ENCODE results near the gene CHRM3. TPM values are rescaled to one million over a fixed set of nuclear protein-coding genes. Genes with fewer than 3 reads are reported as not detected.

CHRM3 gene
- total RNA-seq, 6 experiments from 2014 or later, result 2.9 to 23.2 (median 3.8) TPM

GRCh38 chr1:239421811-239422210 lies 35.4 kb downstream of the CHRM3 start:
- Mint-ChIP-seq H3K4me3 (no peak overlapping the region), H3K27ac (no peak overlapping the region), H3K4me1 (ENCODE audit: low read depth) (peaks cover 15% of the 10 kb centered on the region; the same call in 1 of the 2 replicates), H3K36me3 (ENCODE audit: low read depth) (no peaks in the 10 kb centered on the region), H3K9me3 (peaks cover 14% of the 10 kb centered on the region), H3K27me3 (ENCODE audit: insufficient read depth) (no peaks in the 10 kb centered on the region)
- DNase-seq, result no peak
- TF ChIP-seq CTCF (IDR thresholded peaks at IDR 0.05), result no peak

GRCh38 chr1:239422818-239423217 lies 36.5 kb downstream of the CHRM3 start:
- Mint-ChIP-seq H3K36me3 (ENCODE audit: low read depth) (no peaks in the 10 kb centered on the region), H3K4me3 (no peak overlapping the region), H3K9me3 (peaks cover 17% of the 10 kb centered on the region), H3K27ac (no peak overlapping the region), H3K4me1 (ENCODE audit: low read depth) (peaks cover 25% of the 10 kb centered on the region; the same call in 1 of the 2 replicates), H3K27me3 (ENCODE audit: insufficient read depth) (no peaks in the 10 kb centered on the region)
- TF ChIP-seq CTCF (IDR thresholded peaks at IDR 0.05), result no peak
- DNase-seq, result no peak

GRCh38 chr1:239426821-239427475 lies 40.6 kb downstream of the CHRM3 start:
- peaks cover 20% of the 10 kb centered on the region for H3K9me3 Mint-ChIP-seq
- H3K4me1 Mint-ChIP-seq (ENCODE audit: low read depth), result peaks cover 34% of the 10 kb centered on the region; the same call in 1 of the 2 replicates

GRCh38 chr1:239427712-239428111 lies 41.3 kb downstream of the CHRM3 start:
- peaks cover 42% of the 10 kb centered on the region; the same call in 1 of the 2 replicates for H3K4me1 Mint-ChIP-seq (ENCODE audit: low read depth)

More at GRCh38 chr1:239426821-239427475, 40.6 kb downstream of the CHRM3 start:
- Mint-ChIP-seq H3K27me3 (ENCODE audit: insufficient read depth) (no peaks in the 10 kb centered on the region), H3K27ac (no peak overlapping the region; the same call in 1 of the 2 replicates), H3K36me3 (ENCODE audit: low read depth) (no peaks in the 10 kb centered on the region), H3K4me3 (no peak overlapping the region; the same call in 1 of the 2 replicates)
- TF ChIP-seq CTCF (IDR thresholded peaks at IDR 0.05), result no peak
- no peak for DNase-seq

GRCh38 chr1:239428120-239428710 lies 41.8 kb downstream of the CHRM3 start:
- DNase-seq, result no peak
- peaks cover 47% of the 10 kb centered on the region; the same call in 1 of the 2 replicates for H3K4me1 Mint-ChIP-seq (ENCODE audit: low read depth)
- H3K9me3 Mint-ChIP-seq, result peaks cover 21% of the 10 kb centered on the region
- no peaks in the 10 kb centered on the region for H3K36me3 Mint-ChIP-seq (ENCODE audit: low read depth)
- H3K27me3 Mint-ChIP-seq (ENCODE audit: insufficient read depth), result no peaks in the 10 kb centered on the region
- TF ChIP-seq CTCF (IDR thresholded peaks at IDR 0.05), result no peak
- no peak overlapping the region for H3K4me3 Mint-ChIP-seq
- no peak overlapping the region for H3K27ac Mint-ChIP-seq

More at GRCh38 chr1:239427712-239428111, 41.3 kb downstream of the CHRM3 start:
- no peak overlapping the region; the same call in 1 of the 2 replicates for H3K27ac Mint-ChIP-seq
- no peak for TF ChIP-seq CTCF (IDR thresholded peaks at IDR 0.05)
- H3K27me3 Mint-ChIP-seq (ENCODE audit: insufficient read depth), result no peaks in the 10 kb centered on the region
- no peaks in the 10 kb centered on the region for H3K36me3 Mint-ChIP-seq (ENCODE audit: low read depth)
- H3K9me3 Mint-ChIP-seq, result peaks cover 21% of the 10 kb centered on the region
- no peak for DNase-seq
- H3K4me3 Mint-ChIP-seq, result no peak overlapping the region

All from HFFc6 (cell line).